Measurements from ENCODE around the gene KCNQ2. TPM values are rescaled to one million over a fixed set of nuclear protein-coding genes. Genes with fewer than 3 reads are reported as not detected.

Gene KCNQ2
- total RNA-seq, 1 donor from 2014 or later = not detected

DNA sequence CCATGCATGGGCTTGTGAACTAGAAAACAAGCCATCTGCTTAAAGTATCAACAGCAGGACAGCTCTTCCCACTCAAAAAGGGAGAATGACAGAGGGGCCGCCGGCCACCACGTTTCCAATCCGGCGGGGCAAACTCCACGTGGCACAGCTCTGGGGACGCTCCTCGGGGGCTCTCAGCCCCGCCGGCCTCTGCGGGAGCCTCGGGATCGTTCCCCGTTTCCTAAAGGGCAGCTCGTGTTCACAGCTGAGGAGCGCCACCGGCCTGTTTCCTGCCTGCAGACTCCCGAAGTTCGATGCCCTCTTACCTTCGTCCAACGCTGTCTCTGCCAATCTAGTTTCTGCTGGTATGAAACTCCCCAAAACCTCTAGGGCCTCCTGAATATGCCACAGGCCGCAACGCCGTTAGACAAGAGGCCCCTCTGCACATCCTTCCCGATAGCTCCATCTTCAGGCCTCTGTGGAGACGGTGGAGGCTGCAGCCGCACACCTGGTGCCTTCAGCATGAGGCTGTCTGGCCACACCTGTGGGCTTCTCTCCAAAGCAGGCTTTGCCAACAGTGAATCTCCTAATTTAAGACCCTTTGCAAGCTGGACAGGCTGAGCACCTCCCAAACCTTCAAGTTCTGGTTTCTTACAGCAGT is 46.5 kb downstream of the KCNQ2 start:
- H3K27me3 ChIP-seq (ENCODE audit: low read depth) = peaks cover 7% of the 10 kb centered on the region
- no peak overlapping the region for H3K27ac ChIP-seq
- no peaks in the 10 kb centered on the region for H3K9me3 ChIP-seq
- TF ChIP-seq, protein P1, sequence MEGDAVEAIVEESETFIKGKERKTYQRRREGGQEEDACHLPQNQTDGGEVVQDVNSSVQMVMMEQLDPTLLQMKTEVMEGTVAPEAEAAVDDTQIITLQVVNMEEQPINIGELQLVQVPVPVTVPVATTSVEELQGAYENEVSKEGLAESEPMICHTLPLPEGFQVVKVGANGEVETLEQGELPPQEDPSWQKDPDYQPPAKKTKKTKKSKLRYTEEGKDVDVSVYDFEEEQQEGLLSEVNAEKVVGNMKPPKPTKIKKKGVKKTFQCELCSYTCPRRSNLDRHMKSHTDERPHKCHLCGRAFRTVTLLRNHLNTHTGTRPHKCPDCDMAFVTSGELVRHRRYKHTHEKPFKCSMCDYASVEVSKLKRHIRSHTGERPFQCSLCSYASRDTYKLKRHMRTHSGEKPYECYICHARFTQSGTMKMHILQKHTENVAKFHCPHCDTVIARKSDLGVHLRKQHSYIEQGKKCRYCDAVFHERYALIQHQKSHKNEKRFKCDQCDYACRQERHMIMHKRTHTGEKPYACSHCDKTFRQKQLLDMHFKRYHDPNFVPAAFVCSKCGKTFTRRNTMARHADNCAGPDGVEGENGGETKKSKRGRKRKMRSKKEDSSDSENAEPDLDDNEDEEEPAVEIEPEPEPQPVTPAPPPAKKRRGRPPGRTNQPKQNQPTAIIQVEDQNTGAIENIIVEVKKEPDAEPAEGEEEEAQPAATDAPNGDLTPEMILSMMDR (IDR thresholded peaks at IDR 0.05) = no peak
- ATAC-seq = no peak
- no peaks in the 10 kb centered on the region for H3K4me1 ChIP-seq
- no peak overlapping the region for H3K4me3 ChIP-seq
- intact Hi-C loops (cut with DNase I) = no loop called here
- no peaks in the 10 kb centered on the region for H3K36me3 ChIP-seq
- no peak for DNase-seq

DNA sequence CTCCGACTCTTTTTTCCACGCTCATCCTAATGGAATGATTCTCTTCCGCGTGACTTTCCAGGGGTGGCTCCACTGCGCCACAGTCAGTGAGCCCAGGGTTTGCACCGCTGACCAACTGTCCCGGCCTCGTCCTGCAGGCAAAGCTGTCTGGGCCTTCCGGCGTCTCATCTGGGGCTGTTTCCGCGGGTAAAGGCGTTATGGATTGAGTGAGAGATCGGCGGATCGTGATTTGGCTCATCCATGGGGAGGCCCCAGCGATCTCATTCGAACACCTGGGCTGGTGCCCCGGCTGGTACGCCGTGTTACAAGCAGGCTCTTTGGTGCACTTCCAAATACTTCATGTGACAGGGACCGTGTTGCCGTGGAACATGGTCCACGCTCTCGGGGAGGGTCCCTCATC is 47.8 kb downstream of the KCNQ2 start:
- Histone ChIP-seq H3K4me1 (no peaks in the 10 kb centered on the region), H3K27ac (no peak overlapping the region), H3K27me3 (ENCODE audit: low read depth) (peaks cover 6% of the 10 kb centered on the region), H3K4me3 (no peak overlapping the region), H3K9me3 (no peaks in the 10 kb centered on the region), H3K36me3 (no peaks in the 10 kb centered on the region)
- intact Hi-C loops (cut with DNase I) = no loop called here
- ATAC-seq (no peak), DNase-seq (no peak)
- TF ChIP-seq, protein P1 (IDR thresholded peaks at IDR 0.05) = no peak

DNA sequence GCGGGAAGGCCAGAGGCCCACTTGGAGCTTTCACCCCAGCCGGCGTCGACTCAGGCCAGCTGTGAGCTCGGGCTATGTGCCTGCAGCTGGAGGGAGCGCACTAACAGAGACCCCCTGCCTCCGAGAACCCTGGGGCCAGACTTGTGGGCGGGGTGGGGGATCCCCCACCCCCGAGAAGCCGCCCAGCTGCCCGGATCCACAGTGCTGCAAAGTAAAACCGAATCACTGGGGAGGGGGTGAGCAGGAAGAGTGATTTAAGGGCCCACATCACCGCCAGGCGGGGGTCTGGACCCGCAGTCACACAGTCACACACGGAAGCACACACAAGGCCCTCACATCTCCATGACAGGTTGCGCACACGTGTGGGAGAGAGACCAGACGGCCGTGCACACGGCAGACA is 48.7 kb downstream of the KCNQ2 start:
- intact Hi-C loops (cut with DNase I) = no loop called here
- Histone ChIP-seq H3K27ac (no peak overlapping the region), H3K4me3 (no peak overlapping the region), H3K4me1 (no peaks in the 10 kb centered on the region), H3K9me3 (no peaks in the 10 kb centered on the region), H3K36me3 (no peaks in the 10 kb centered on the region), H3K27me3 (ENCODE audit: low read depth) (peaks cover 6% of the 10 kb centered on the region)
- TF ChIP-seq, protein P1 (IDR thresholded peaks at IDR 0.05) = no peak
- no peak for ATAC-seq
- DNase-seq = no peak

DNA sequence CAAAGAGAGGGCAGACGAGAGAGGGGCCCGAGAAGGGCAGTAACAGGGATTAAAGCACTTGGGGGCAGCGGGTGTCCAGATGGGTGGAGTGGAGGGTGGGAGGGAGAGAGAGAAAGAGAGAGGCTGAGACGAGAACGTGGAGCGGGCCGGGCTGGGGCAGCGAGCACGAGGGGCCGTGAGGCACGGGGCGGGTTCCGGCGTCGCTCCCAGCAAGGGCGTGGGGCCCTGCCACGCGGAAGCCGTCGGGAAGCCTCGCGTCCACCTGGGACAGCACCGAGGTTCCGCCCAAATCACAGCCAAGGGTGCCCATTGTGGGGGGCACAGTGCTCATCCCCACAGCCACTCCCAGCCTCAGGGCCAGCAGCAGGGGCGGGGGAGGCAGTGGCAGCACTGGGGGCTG is 49.8 kb downstream of the KCNQ2 start:
- H3K36me3 ChIP-seq = no peaks in the 10 kb centered on the region
- no peak overlapping the region for H3K4me3 ChIP-seq
- H3K9me3 ChIP-seq = no peaks in the 10 kb centered on the region
- ATAC-seq = no peak
- H3K4me1 ChIP-seq = no peaks in the 10 kb centered on the region
- TF ChIP-seq, protein P1 (IDR thresholded peaks at IDR 0.05) = no peak
- no peak for DNase-seq
- H3K27ac ChIP-seq = no peak overlapping the region
- intact Hi-C loops (cut with DNase I) = no loop called here
- H3K27me3 ChIP-seq (ENCODE audit: low read depth) = peaks cover 2% of the 10 kb centered on the region

DNA sequence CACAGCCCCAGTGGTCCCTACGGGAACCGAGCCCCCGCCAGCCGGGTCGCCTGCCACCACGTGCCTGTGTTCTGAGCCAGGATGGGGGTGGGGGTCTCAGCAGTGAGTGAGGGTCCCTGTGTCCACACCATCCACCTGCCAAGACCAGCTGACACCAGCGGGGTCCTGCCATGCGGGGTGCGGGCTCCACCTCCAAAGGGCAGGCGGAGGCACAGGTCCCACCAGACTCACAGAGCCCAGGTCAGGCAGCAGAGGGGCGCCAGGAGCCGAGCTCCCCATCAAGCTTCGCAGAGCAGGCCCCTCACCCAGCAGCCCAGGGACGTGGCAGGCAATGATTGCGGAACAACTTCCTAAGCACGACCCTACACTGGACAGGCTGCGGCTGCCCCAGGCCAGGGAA is 50.5 kb downstream of the KCNQ2 start:
- no peaks in the 10 kb centered on the region for H3K36me3 ChIP-seq
- ATAC-seq (no peak), DNase-seq (no peak)
- H3K9me3 ChIP-seq = no peaks in the 10 kb centered on the region
- peaks cover 7% of the 10 kb centered on the region for H3K27me3 ChIP-seq (ENCODE audit: low read depth)
- intact Hi-C loops (cut with DNase I) = no loop called here
- H3K27ac ChIP-seq = no peak overlapping the region
- H3K4me3 ChIP-seq = no peak overlapping the region
- H3K4me1 ChIP-seq = no peaks in the 10 kb centered on the region
- TF ChIP-seq, protein P1 (IDR thresholded peaks at IDR 0.05) = no peak

Data from lower lobe of right lung (tissue), 2 donors.